ENCODE data around the gene CERT1. TPM values are rescaled to one million over a fixed set of nuclear protein-coding genes. Genes with fewer than 3 reads are reported as not detected.

Gene CERT1
- total RNA-seq, 1 experiment from 2014 or later: 17.6 TPM

GRCh38 chr5:75471193-75471592 lies 40.2 kb downstream of the CERT1 start:
- Histone ChIP-seq H3K4me1 (replicated peaks; ENCODE audit: insufficient read depth) (no peaks in the 10 kb centered on the region), H3K9me2 (ENCODE audit: insufficient read depth) (no peaks in the 10 kb centered on the region), H3K4me3 (no peak overlapping the region), H3K36me3 (ENCODE audit: low read depth) (no peaks in the 10 kb centered on the region), H3K27me3 (ENCODE audit: insufficient read depth, low read depth) (no peaks in the 10 kb centered on the region), H3K4me2 (no peak overlapping the region), H3F3A (ENCODE audit: insufficient read depth, low read depth) (no peaks in the 10 kb centered on the region), H4K20me1 (ENCODE audit: insufficient read depth) (no peaks in the 10 kb centered on the region), H3K27ac (no peak overlapping the region), H2AFZ (no peak overlapping the region), H3K79me2 (ENCODE audit: low read depth) (peaks cover 9% of the 10 kb centered on the region; the same call in 1 of the 2 replicates), H3K9me3 (ENCODE audit: insufficient read depth, low read depth) (peaks cover 13% of the 10 kb centered on the region; the same call in 1 of the 2 replicates)
- intact Hi-C loops (cut with micrococcal nuclease; ENCODE audit: unreplicated experiment): no loop called here
- CTCF ChIA-PET: no interaction called here
- POLR2A ChIA-PET (ENCODE audit: unreplicated experiment): interaction anchor here (0.5 kb wide), 1 partner anchor 39 kb away, joined by 4 read pairs; no protein-coding TSS in a partner anchor
- no peak for DNase-seq
- no peak for TF ChIP-seq EZH2 (IDR thresholded peaks at IDR 0.05; ENCODE audit: low read depth)
- TF ChIP-seq CTCF (conservative IDR thresholded peaks at IDR 0.05): no peak
- no TSS peak for BruUV-seq (replicated peaks)

- H3F3A ChIP-seq (ENCODE audit: insufficient read depth, low read depth): no peaks in the 10 kb centered on the region
- no TSS peak for BruUV-seq (replicated peaks)
- H3K9me2 ChIP-seq (ENCODE audit: insufficient read depth): no peaks in the 10 kb centered on the region
- TF ChIP-seq CTCF (conservative IDR thresholded peaks at IDR 0.05): no peak
- TF ChIP-seq EZH2 (IDR thresholded peaks at IDR 0.05; ENCODE audit: low read depth): no peak
- no peak overlapping the region for H3K4me2 ChIP-seq
- peaks cover 9% of the 10 kb centered on the region; the same call in 1 of the 2 replicates for H3K79me2 ChIP-seq (ENCODE audit: low read depth)
- intact Hi-C loops (cut with micrococcal nuclease; ENCODE audit: unreplicated experiment): no loop called here
- POLR2A ChIA-PET (ENCODE audit: unreplicated experiment): no interaction called here
- H3K4me3 ChIP-seq: no peak overlapping the region
- no peak overlapping the region for H3K27ac ChIP-seq
- no peaks in the 10 kb centered on the region for H3K36me3 ChIP-seq (ENCODE audit: low read depth)
- DNase-seq: no peak
- no peak overlapping the region for H2AFZ ChIP-seq
- no peaks in the 10 kb centered on the region for H3K27me3 ChIP-seq (ENCODE audit: insufficient read depth, low read depth)
- peaks cover 13% of the 10 kb centered on the region; the same call in 1 of the 2 replicates for H3K9me3 ChIP-seq (ENCODE audit: insufficient read depth, low read depth)
- H4K20me1 ChIP-seq (ENCODE audit: insufficient read depth): no peaks in the 10 kb centered on the region
- CTCF ChIA-PET: no interaction called here
- H3K4me1 ChIP-seq (replicated peaks; ENCODE audit: insufficient read depth): peaks cover 10% of the 10 kb centered on the region
Observed at GRCh38 chr5:75469017-75469416, 42.4 kb downstream of the CERT1 start.

DNA sequence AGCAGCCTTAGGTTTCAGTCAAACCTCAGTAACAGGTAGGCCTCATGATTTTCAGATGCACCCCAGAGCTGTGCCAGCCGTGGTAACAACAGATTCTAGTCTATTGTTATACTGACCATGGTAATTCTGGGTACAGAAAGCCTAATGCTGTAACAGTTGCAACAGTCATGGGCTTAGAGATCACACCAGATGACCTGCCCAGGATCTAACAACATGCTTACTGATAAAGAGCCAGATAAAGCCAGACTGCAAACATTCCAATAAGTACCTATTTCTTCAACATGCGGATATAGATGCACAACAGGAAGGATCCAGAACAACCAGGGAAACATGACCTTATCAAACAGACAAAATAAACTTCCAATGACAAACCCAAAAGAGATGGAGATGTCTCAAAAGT lies 42.8 kb downstream of the CERT1 start:
- Histone ChIP-seq H2AFZ (no peak overlapping the region), H3K9me2 (ENCODE audit: insufficient read depth) (no peaks in the 10 kb centered on the region), H4K20me1 (ENCODE audit: insufficient read depth) (no peaks in the 10 kb centered on the region), H3K36me3 (ENCODE audit: low read depth) (no peaks in the 10 kb centered on the region), H3K27ac (no peak overlapping the region), H3K79me2 (ENCODE audit: low read depth) (peaks cover 9% of the 10 kb centered on the region; the same call in 1 of the 2 replicates), H3K27me3 (ENCODE audit: insufficient read depth, low read depth) (no peaks in the 10 kb centered on the region), H3K4me1 (replicated peaks; ENCODE audit: insufficient read depth) (peaks cover 14% of the 10 kb centered on the region), H3K4me3 (no peak overlapping the region), H3K4me2 (no peak overlapping the region), H3K9me3 (ENCODE audit: insufficient read depth, low read depth) (peaks cover 13% of the 10 kb centered on the region; the same call in 1 of the 2 replicates), H3F3A (ENCODE audit: insufficient read depth, low read depth) (no peaks in the 10 kb centered on the region)
- no peak for DNase-seq
- no TSS peak for BruUV-seq (replicated peaks)
- ChIA-PET POLR2A (ENCODE audit: unreplicated experiment) (no interaction called here), CTCF (no interaction called here)
- intact Hi-C loops (cut with micrococcal nuclease; ENCODE audit: unreplicated experiment): no loop called here
- no peak for TF ChIP-seq EZH2 (IDR thresholded peaks at IDR 0.05; ENCODE audit: low read depth)

All from PC-9 (cell line).